SHP77 (cell line): ENCODE results near the gene OCIAD1.
"Not testable (repeated sequence)": the region's sequence is repeated elsewhere in the genome, so short reads cannot be mapped to it uniquely, and the experiment has no call there.

Source experiments
- DNase-seq, 2 experiments: peaks; one replicate each; lab custom pipeline; 2025; lab: John Stamatoyannopoulos, UW

The OCIAD1 gene

GRCh38 chr4:48830706-48831531, at the start of gene OCIAD1:
Gene OCIAD1, plus strand, starts transcription at chr4:48831088. Its CDS starts 1,537 bp downstream, at chr4:48832625.
- peak; percentile 86 to 92 for DNase-seq

- no peak for DNase-seq
Observed at GRCh38 chr4:48781968-48782367, 48.9 kb upstream of the OCIAD1 start.

- DNase-seq = no peak
Observed at GRCh38 chr4:48785302-48785701, 45.6 kb upstream of the OCIAD1 start.

GRCh38 chr4:48786549-48786948, 44.3 kb upstream of the OCIAD1 start:
- DNase-seq = no peak

- no peak for DNase-seq
Observed at GRCh38 chr4:48787056-48787455, 43.8 kb upstream of the OCIAD1 start.

- no peak for DNase-seq
Observed at GRCh38 chr4:48790561-48790960, 40.3 kb upstream of the OCIAD1 start.

GRCh38 chr4:48791313-48791712, 39.6 kb upstream of the OCIAD1 start:
- DNase-seq = no peak

- no peak for DNase-seq
Observed at GRCh38 chr4:48792348-48793006, 38.4 kb upstream of the OCIAD1 start.

GRCh38 chr4:48795108-48795507, 35.8 kb upstream of the OCIAD1 start:
- DNase-seq = no peak

GRCh38 chr4:48796191-48796926, 34.5 kb upstream of the OCIAD1 start:
- DNase-seq = no peak

- no peak for DNase-seq
Observed at GRCh38 chr4:48796927-48797679, 33.8 kb upstream of the OCIAD1 start.

GRCh38 chr4:48798117-48798516, 32.8 kb upstream of the OCIAD1 start:
- no peak for DNase-seq

- no peak for DNase-seq
Observed at GRCh38 chr4:48799157-48799556, 31.7 kb upstream of the OCIAD1 start.

GRCh38 chr4:48800155-48800554, 30.7 kb upstream of the OCIAD1 start:
- DNase-seq = not testable (repeated sequence)

GRCh38 chr4:48801016-48801715, 29.7 kb upstream of the OCIAD1 start:
- DNase-seq = no peak

- no peak for DNase-seq
Observed at GRCh38 chr4:48804584-48805301, 26.1 kb upstream of the OCIAD1 start.

- no peak for DNase-seq
Observed at GRCh38 chr4:48812866-48813265, 18.0 kb upstream of the OCIAD1 start.

- peak in 1 of 2 experiments; percentile 1 for DNase-seq
Observed at GRCh38 chr4:48813964-48814363, 16.9 kb upstream of the OCIAD1 start.

GRCh38 chr4:48815483-48815882, 15.4 kb upstream of the OCIAD1 start:
- DNase-seq = no peak

- DNase-seq = not testable (repeated sequence)
Observed at GRCh38 chr4:48816297-48816696, 14.6 kb upstream of the OCIAD1 start.

- no peak for DNase-seq
Observed at GRCh38 chr4:48816971-48817370, 13.9 kb upstream of the OCIAD1 start.
